HG02798 (cell line): ENCODE data around the gene SLC6A16.

Experiments
- ATAC-seq: cut with Tn5 transposase; IDR thresholded peaks from one replicate; pipeline ENCODE4 v1.9.1; 2021; ENCODE audit warnings: mild to moderate bottlenecking; ENCODE audit not compliant: unreplicated experiment, poor library complexity

SLC6A16 gene

DNA sequence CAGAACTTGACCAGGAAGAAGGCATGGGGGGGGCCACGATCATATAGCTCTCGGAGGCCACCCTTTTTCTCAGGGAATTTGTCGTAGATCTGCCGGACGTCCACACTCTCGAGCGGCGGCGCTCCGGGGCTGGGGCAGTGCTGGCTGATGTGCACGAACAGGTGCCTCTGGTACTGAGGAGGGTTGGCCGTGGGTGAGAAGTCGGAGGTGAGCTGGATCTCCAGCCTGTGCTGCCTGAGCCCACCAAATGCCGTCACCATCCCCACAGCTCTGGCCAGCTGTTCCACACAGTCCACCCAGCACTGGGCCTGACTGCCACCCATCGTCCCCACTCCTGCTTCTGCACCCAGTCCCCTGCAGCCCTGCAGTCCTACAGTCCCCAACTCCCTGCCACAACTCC is 22.2 kb upstream of the SLC6A16 start:
- no peak for ATAC-seq

GRCh38 chr19:49344505-49345423 is 19.8 kb upstream of the SLC6A16 start:
- no peak for ATAC-seq

DNA sequence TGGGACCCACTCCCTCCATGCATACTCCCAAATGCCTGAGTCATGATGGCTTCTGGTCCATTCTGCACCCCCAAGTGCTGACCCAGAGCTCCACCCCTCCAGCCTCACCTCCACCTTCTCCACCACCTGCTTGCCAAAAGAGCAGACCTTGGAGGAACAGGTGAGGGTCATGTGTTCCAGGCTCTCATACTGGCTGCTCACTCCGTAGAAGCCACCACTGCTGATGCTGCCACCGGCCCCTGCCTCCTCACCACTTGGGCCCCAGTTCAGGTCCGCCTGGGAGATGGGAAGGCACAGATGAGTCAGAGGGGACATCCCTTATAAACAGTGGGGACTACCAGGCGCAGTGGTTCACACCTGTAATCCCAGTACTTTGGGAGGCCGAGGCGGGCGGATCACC is 18.1 kb upstream of the SLC6A16 start:
- ATAC-seq = no peak

DNA sequence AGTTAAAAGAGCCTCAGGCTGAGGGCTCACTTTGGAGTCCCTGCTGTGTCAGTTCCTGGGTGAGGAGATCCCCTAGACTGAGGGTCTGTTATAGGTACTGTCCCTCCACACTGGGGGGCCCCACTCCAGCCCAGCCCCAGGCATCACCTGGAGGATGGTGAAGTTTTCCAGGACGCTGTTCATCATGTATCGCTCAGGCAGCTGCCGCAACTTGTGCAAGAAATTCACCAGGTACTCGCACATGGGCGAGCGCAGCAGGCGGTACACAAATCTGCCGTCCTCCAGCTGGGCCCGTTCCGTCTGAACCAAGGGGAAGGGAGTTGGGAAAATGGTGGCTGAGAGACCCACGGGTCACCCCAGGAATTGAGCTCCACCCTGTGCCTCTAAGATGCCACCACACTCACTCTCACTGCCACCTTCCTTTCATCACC is 17.3 kb upstream of the SLC6A16 start:
- no peak for ATAC-seq

DNA sequence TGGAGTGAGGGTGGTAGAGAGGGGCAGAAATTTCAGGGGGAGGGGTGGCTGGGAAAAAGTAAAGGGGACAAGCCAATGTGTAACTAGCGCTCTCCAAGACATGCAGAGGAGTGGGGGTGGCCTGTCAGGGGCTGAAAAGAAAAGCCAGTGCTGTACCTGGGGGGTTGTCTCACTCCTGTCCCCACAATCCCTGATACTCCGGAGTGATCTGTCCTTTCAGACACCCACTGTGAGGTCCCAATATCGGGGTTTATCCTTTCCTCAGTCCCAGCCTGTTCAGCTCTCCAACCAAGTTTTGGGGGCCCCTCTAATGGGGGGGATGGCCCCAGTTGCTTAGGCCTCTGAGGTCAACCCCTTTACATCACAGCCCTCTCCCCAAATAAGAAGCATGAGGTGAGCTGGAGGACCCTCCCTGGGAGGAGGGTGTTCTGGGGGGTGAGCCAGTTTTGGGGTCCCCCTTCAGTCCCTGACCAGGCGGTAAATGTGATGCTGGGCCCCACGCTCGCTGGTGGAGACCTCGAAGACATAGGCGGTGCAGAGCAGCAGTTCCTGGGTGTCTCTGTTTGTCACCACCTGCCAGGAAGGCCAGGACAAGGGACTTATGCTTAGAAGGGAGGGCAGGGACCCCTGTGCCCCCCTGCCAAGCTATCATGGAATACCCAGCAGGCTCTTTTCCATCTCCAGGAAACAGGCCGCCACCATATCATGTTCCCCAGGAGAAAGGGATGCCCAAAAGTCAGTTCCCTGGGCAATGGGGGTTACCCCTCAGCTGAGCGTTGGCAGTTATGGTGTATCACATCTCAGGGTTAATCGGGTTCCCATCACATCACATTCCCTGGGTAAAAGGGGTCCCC is 16.1 kb upstream of the SLC6A16 start:
- ATAC-seq = no peak

- ATAC-seq = peak; percentile 78
These were observed 15.3 kb upstream of the SLC6A16 start for GRCh38 chr19:49340069-49340864.

DNA sequence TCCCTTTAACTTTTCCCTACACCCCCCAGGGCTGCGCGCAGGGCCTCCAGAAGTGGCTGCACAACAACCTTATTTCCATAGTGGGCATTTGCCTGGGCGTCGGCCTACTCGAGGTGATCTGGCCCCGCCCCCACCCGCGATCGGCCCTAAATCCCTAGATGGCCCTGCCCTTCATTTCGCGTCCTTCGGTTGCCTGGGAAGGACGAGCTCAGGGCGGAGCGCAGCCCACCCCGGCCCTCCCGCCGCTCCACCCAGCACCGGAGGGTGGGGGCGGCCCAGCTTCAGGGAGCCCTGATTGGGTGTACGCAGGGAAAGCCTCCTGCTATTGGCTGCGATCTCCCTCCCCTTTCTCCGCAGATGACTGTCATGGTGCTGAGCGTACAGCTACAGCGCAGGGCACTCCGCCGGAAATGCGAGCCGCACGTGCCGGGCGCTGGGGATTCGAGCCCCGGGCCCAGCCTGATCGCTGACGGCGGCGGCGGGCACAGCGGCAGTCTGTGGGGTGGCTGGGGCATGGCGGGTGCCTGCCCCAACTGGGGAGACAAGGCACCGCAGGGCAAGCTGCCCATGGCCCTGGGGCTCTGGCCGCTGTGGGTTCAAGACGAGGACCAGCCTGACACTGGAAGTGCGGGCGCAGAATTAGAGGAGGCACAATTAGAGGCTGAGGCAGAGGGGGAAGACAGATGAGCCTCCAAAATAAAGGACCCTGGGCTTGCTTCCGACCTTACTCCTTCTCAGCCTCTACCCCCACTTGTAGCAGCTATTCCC is 14.5 kb upstream of the SLC6A16 start:
- no peak for ATAC-seq

DNA sequence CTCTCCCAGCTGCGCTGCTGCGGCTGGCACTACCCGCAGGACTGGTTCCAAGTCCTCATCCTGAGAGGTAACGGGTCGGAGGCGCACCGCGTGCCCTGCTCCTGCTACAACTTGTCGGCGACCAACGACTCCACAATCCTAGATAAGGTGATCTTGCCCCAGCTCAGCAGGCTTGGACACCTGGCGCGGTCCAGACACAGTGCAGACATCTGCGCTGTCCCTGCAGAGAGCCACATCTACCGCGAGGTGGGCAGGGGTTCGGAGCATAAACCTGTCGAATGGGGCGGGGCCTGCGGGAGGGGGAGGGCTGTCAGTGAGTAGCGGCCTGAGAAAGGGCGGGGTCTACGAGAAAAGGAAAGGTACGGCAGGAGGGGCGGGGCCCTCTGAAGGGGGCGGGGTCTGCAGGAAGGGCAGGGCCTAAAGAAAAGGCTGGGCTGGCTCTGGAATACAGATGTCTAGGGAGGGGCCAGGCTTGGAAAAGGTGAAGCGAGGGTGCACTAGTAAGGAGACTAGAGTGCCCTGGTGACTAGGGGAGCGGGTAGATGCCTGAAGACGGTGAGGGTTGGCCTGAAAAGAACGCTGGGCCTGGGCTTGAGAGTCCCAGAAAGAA is 13.8 kb upstream of the SLC6A16 start:
- no peak for ATAC-seq

DNA sequence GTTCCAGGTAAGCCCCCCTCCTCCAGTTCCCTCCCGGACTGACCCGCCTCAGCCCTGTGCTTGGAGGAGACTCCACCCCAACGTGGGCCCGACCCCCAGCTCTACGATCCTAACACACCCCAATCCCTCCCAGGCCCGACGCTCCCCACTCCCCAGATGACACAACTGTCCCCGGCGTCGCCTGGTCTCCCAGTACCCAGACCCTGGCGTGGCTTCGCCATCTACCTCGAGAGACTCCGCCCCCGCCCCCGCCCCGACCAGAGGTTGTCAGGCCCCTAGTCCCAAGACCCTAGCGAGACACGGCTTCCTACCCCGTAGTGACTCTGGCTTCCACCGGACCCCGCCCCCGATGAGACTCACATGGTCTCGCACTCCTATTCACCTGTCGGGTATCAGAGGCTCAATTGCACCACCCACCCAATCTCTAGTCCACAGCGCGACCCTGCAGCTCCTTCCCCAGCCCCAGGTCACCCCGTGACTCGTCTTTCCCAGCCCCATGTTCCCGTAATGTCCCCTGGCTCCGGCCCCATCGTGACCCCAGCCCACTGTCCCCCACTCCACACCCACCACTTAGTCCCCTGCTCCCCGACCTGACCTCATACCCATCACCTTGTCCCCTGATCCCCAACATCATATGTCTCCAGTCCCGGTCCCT is 13.2 kb upstream of the SLC6A16 start:
- ATAC-seq = no peak

DNA sequence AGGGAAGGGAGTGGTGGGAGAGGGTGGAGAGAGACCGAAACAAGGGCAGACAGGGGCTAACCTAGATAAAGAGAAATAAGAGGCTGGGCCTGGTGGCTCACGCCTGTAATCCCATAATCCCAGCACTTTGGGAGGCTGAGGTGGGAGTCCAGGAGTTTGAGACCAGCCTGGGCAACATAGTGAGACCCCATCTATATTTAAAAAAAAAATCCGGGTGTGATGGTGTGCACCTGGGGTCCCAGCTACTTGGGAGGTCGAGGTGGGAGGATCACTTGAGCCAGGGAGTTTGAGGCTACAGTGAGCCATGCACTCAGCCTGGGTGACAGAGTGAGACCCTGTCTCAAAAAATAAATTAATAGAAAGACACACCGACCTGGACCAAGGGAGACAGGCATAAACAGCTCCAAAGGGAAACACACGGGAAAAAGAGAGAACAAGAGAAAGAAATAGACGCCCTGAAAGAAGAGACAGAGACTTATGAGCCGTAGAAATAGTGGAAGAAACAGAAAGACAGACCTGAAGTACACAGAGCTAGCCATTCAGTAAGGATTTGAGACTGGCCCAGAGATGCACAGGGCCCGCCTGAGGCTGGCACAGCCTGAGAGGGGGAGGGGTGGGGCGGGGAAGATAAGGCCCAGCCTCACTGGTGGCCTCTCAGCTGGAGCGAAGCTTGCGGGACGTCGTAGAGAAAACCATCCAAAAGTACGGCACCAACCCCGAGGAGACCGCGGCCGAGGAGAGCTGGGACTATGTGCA is 12.5 kb upstream of the SLC6A16 start:
- no peak for ATAC-seq

DNA sequence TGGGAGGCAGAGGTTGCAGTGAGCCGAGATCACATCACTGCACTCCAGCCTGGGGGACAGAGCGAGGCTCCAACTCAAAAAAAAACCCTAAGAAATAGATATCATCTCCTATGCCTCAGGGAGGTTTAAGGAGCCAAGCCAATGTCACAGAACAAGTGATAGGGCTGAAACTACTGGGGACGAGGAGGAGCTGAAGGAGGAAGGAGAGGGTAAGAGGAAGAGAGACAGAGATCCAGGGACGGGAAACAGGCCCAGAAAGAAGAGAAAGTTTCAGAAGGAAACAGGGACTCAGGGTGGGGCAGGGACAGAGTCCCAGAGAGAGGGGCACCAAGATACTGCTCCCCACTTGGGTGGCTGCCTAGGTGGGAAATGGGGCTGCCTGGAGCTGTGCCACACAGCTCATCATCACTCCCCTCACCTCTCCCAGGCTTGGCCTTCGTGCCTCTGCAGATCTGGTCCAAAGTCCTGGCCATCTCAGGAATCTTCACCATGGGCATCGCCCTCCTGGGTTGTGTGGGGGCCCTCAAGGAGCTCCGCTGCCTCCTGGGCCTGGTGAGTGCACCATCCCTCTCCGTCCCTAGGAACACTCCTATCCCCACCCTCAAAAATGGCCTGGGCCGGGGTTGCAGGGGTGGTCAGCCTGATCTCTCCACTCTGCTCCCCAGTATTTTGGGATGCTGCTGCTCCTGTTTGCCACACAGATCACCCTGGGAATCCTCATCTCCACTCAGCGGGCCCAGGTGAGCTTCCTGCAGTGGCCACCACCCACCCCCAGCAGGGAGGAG is 11.7 kb upstream of the SLC6A16 start:
- ATAC-seq = no peak

- ATAC-seq = no peak
These were observed 10.9 kb upstream of the SLC6A16 start for GRCh38 chr19:49335784-49336481.

DNA sequence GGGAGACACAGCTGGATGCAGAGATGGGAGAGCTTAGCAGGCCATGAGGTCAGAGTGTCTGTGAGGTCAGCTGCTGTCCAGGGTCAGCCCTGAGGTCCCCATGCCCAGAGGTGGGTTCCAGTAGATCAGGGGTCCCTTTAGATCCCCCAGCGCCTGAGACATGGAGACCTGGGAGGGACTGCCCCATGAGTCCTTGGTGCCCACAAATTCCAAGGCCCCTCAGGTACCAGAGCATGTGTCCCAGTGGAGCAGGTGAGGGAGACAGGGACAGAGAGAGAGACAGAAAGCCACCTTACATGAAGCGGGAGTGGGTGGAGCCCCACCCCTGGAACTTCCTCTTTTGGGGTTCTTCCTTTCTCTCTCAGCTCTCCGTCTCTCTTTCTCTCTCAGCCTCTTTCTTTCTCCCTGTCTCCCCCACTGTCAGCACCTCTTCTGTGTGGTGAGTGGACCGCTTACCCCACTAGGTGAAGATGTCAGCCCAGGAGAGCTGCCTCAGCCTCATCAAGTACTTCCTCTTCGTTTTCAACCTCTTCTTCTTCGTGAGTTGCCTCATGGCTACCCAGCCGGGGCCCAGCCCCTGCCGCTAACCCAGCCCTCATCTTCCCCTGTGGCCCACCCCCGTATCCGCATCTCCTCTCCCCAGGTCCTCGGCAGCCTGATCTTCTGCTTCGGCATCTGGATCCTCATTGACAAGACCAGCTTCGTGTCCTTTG is 10.2 kb upstream of the SLC6A16 start, which contains the start of gene CD37:
TSS of gene CD37 (plus strand) at position 336 of the 713 bp plus-strand sequence. CDS start at position 471, 135 bp downstream.
- ATAC-seq = peak; percentile 32

- peak; percentile 42 for ATAC-seq
These were observed 8.9 kb upstream of the SLC6A16 start for GRCh38 chr19:49333811-49334288.

- no peak for ATAC-seq
These were observed 8.4 kb upstream of the SLC6A16 start for GRCh38 chr19:49333418-49333805.
